ENCODE data around the gene ZNF678.
"Not testable (repeated sequence)": the region's sequence is repeated elsewhere in the genome, so short reads cannot be mapped to it uniquely, and the experiment has no call there.

GRCh38 chr1:227701631-227702030 lies 138.3 kb downstream of the ZNF678 start:
- not testable (repeated sequence) for TF ChIP-seq CTCF (conservative IDR thresholded peaks at IDR 0.05; ENCODE audit: low read length); EZH2phosphoT487 (IDR thresholded peaks at IDR 0.05; ENCODE audit: borderline replicate concordance)
